ENCODE data around the gene GPD1.
"Not testable (repeated sequence)": the region's sequence is repeated elsewhere in the genome, so short reads cannot be mapped to it uniquely, and the experiment has no call there.

GPD1 gene

GRCh38 chr12:50074936-50075807 lies 28.6 kb upstream of the GPD1 start:
- peak; percentile 70 for DNase-seq

GRCh38 chr12:50075808-50076170 lies 28.0 kb upstream of the GPD1 start:
- no peak for DNase-seq

- no peak for DNase-seq
Observed at GRCh38 chr12:50077099-50077498, 26.7 kb upstream of the GPD1 start.

DNA sequence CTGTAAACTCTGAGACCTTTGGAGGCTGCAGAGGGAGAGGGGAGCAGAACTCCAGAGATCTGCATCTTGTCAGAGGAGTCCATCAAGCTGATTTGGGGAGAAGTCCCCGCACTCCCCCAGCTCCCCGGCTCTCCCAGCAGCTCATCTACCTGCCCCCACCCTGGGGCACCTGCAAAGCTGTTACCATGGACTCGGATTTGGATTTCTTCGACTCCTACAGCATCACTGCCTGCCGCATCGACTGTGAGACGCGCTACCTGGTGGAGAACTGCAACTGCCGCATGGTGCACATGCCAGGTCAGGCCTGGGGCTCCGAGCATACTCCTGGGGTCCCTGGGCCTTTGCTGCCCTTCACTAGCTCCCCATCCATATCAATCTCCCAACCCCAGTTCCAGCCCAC lies 25.5 kb upstream of the GPD1 start:
- no peak for DNase-seq

DNA sequence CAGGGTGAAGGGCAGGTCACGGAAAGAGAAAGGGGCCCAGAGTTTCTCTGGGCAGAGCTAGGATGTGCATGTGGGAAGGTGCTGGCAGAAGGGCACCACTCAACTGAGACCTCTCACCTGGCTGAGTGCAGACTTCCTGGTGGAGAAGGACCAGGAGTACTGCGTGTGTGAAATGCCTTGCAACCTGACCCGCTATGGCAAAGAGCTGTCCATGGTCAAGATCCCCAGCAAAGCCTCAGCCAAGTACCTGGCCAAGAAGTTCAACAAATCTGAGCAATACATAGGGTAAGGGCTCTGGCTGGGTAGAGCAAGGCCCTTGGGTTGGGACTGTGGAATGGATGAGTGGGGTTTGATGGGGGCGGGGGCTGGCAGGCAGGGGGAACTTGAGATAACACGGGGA lies 24.0 kb upstream of the GPD1 start:
- DNase-seq, result no peak

GRCh38 chr12:50081096-50081808 lies 22.6 kb upstream of the GPD1 start:
- no peak for DNase-seq

GRCh38 chr12:50082644-50083043 lies 21.2 kb upstream of the GPD1 start:
- no peak for DNase-seq

- DNase-seq, result no peak
Observed at GRCh38 chr12:50083301-50083700, 20.5 kb upstream of the GPD1 start.

DNA sequence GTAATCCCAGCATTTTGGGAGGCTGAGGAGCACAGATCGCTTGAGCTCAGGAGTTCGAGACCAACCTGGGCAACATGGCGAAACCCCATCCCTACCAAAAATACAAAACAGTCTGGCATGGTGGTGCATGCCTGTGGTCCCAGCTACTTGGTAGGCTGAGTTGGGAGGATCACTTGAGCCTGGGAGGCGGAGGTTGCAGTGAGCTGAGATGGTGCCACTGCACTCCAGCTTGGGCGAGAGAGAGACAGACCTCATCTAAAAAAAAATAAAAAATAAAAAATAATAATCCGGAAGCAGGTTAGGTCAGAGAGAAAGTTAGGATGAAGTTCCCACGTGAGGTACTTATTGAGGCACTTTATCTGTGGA lies 19.4 kb upstream of the GPD1 start:
- not testable (repeated sequence) for DNase-seq

- DNase-seq, result peak; percentile 73
Observed at GRCh38 chr12:50084775-50085614, 18.8 kb upstream of the GPD1 start, which contains the start of gene SMARCD1. TSS of gene SMARCD1 (plus strand) at chr12:50085342. CDS start at chr12:50085370, 28 bp downstream.

DNA sequence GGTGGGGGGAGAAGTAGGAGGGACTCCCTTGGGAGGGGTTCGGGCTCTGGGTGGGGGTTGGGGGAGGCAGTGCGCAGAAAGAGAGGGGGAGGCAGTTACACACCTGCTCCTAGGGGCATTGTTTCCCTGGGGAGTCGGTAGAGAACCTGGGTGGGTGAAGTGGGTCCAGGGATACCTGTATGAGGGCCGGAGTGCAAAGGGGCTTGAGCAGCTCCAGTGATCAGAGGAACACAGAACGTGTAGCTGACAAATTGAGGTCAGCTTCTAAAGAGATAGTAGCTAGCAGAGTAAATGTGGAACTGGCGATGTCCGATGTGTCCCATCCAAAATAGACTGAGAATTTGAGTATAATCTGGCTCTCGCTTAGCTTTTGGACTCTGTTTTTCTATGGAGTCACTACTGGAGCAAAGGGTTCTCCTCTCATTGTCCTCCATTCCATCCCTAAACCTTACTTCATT lies 18.2 kb upstream of the GPD1 start:
- no peak for DNase-seq

GRCh38 chr12:50086148-50086547 lies 17.7 kb upstream of the GPD1 start:
- DNase-seq, result no peak

DNA sequence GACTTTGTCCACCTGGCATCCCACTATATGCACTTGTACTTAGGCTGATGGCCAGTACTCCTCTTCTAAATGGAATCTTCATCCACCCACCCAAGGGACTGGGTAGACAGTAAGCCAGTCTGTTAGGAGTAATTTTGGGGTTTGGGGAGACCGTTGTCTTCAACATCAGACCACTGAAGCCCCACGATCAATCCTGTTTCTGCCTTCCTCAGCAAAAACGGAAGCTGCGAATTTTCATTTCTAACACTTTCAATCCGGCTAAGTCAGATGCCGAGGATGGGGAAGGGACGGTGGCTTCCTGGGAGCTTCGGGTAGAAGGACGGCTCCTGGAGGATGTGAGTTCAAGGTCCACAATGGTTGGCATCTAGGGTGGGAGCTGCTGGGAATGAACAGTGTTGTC lies 16.7 kb upstream of the GPD1 start:
- DNase-seq, result no peak

- no peak for DNase-seq
Observed at GRCh38 chr12:50087995-50088394, 15.8 kb upstream of the GPD1 start.

DNA sequence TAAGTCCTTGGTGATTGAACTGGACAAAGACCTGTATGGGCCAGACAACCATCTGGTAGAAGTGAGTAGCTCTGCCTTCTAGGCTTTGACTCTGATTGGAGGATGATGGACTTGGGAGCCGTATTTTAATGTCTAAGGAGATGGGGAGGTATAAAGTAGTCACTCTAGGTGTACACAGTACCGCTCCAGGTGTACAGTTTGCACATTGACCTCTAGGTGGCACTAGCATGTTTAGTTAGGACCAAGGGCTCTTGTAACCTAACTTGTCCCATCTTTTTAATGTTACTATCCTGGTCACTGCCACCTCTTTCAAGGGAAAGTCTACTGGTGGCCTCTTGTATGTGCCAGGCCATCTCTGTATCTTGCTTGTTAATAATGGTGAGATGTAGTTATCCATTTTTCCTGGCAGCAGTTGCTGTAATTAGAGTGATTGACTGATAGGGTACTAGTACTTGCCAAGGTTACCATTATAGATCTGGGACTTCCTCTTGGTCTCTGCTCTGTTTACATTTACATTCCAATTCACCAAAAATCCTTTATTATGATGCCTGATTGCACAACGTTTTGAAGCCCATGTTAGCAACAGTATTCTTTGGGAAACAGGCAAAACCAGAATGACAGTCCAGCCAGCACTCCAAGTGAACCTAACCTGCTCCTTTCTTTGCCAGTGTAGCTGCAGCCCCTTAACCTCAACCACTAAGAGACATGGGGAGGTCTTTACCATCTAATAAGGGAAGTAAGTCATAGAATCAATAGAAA lies 15.1 kb upstream of the GPD1 start:
- DNase-seq, result peak; percentile 17

- no peak for DNase-seq
Observed at GRCh38 chr12:50089730-50090129, 14.1 kb upstream of the GPD1 start.

DNA sequence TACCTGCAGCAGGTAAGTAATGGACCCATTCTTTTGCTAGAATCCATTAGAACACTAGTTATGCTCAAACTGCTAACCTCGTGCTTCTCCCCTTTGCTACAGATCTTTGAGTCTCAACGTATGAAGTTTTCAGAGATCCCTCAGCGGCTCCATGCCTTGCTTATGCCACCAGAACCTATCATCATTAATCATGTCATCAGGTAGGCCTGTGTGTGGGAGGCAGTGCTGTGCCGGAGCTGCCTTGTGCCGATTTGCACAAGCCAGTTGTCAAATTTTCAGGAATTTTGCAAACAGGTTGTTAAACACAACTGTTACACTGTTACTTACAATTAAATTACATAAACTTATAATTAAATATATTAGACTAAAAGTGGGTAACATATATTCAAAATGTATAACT lies 13.4 kb upstream of the GPD1 start:
- no peak for DNase-seq

DNA sequence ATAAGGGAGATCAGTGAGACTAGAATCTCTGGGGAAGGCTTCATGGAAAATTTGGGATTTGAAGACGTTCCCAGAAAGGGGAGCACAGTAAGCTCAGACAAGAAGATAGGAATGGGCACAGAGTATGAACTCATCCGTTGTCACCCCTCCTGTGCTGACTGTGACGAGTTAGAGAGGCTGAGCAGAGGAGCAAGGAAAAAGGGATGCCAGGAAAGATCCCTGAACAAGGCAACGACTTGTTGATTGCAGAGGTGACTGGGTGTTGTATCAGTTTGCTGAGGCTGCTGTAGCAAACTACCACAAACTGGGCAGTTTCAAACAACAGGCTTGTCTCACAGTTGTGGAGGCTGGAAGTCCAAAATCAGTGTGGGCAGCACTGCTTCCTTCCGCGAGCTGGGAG lies 5.9 kb upstream of the GPD1 start:
- no peak for DNase-seq

- no peak for DNase-seq
Observed at GRCh38 chr12:50099302-50100008, 4.4 kb upstream of the GPD1 start.

GRCh38 chr12:50100561-50100960 lies 3.2 kb upstream of the GPD1 start:
- no peak for DNase-seq

- no peak for DNase-seq
Observed at GRCh38 chr12:50101663-50102062, 2.1 kb upstream of the GPD1 start.

- DNase-seq, result no peak
Observed at GRCh38 chr12:50102131-50102531, 1.7 kb upstream of the GPD1 start.

Measured in effector CD8-positive, alpha-beta T cell (primary cell).